HG03575 (cell line): ENCODE measurements around the gene ALPL.

Source experiments
- ATAC-seq: cut with Tn5 transposase; IDR thresholded peaks from one replicate; pipeline ENCODE4 v1.9.1; 2021; ENCODE audit not compliant: unreplicated experiment, insufficient number of reproducible peaks, low FRiP score; ENCODE audit errors: extremely low read depth

Gene ALPL

GRCh38 chr1:21570885-21571284 is 61.7 kb downstream of the ALPL start:
- no peak for ATAC-seq

- ATAC-seq = no peak
These were observed 63.0 kb downstream of the ALPL start for GRCh38 chr1:21572221-21572620.

GRCh38 chr1:21572735-21573277 is 63.6 kb downstream of the ALPL start:
- no peak for ATAC-seq

- ATAC-seq = no peak
These were observed 64.3 kb downstream of the ALPL start for GRCh38 chr1:21573475-21573874.

GRCh38 chr1:21573971-21574465 is 64.8 kb downstream of the ALPL start:
- no peak for ATAC-seq

- ATAC-seq = no peak
These were observed 65.4 kb downstream of the ALPL start for GRCh38 chr1:21574466-21575151.

- ATAC-seq = no peak
These were observed 66.2 kb downstream of the ALPL start for GRCh38 chr1:21575351-21575942.

GRCh38 chr1:21576031-21576797 is 67.0 kb downstream of the ALPL start:
- no peak for ATAC-seq

GRCh38 chr1:21576798-21577187 is 67.6 kb downstream of the ALPL start:
- no peak for ATAC-seq

- ATAC-seq = no peak
These were observed 68.1 kb downstream of the ALPL start for GRCh38 chr1:21577324-21577723.

- no peak for ATAC-seq
These were observed 68.7 kb downstream of the ALPL start for GRCh38 chr1:21577933-21578332.

GRCh38 chr1:21579791-21580190 is 70.6 kb downstream of the ALPL start:
- ATAC-seq = no peak

GRCh38 chr1:21584096-21584495 is 74.9 kb downstream of the ALPL start:
- no peak for ATAC-seq

- no peak for ATAC-seq
These were observed 75.8 kb downstream of the ALPL start for GRCh38 chr1:21585037-21585436.

- ATAC-seq = no peak
These were observed 77.0 kb downstream of the ALPL start for GRCh38 chr1:21586222-21586621.

- no peak for ATAC-seq
These were observed 77.8 kb downstream of the ALPL start for GRCh38 chr1:21586846-21587601.

GRCh38 chr1:21587602-21587953 is 78.4 kb downstream of the ALPL start:
- no peak for ATAC-seq

GRCh38 chr1:21589618-21590017 is 80.4 kb downstream of the ALPL start:
- ATAC-seq = no peak
